Measurements from ENCODE around the gene EPG5. TPM values are rescaled to one million over a fixed set of nuclear protein-coding genes. Genes with fewer than 3 reads are reported as not detected.
"Not testable (repeated sequence)": the region's sequence is repeated elsewhere in the genome, so short reads cannot be mapped to it uniquely, and the experiment has no call there.

The EPG5 gene
- total RNA-seq, 1 donor from 2014 or later, result 31.8 TPM

- H3K27ac ChIP-seq (ENCODE audit: low read depth, low read length), result no peak overlapping the region
These were observed 141.0 kb downstream of the EPG5 start for GRCh38 chr18:45826084-45826483.

GRCh38 chr18:45825258-45826044 lies 141.7 kb downstream of the EPG5 start, which contains the start of gene SIGLEC15:
Gene SIGLEC15, plus strand, starts transcription at chr18:45825675. Its CDS starts 54 bp downstream, at chr18:45825729.
- Histone ChIP-seq H3K9ac (ENCODE audit: low read depth in 1 of 3, low read length in 3 of 3) (no peak within 1 kb of the TSS), H3K36me3 (ENCODE audit: control insufficient read depth in 3 of 3, insufficient read depth in 3 of 3, low read length in 3 of 3) (no peaks in the 10 kb centered on the region), H3K4me3 (ENCODE audit: low read length in 3 of 3) (no peak within 1 kb of the TSS), H3K27ac (ENCODE audit: low read depth, low read length) (no peak within 1 kb of the TSS), H3K4me1 (ENCODE audit: control insufficient read depth in 3 of 3, insufficient read depth in 3 of 3, low read length in 3 of 3) (peaks cover 7 to 11% (median 9%) of the 10 kb centered on the region in 3 donors), H3K27me3 (ENCODE audit: control insufficient read depth in 3 of 3, insufficient read depth in 3 of 3, low read length in 3 of 3) (peaks cover 0 to 3% (median 0%) of the 10 kb centered on the region in 3 donors), H3K9me3 (ENCODE audit: control insufficient read depth in 3 of 3, low read length in 3 of 3) (no peaks in the 10 kb centered on the region)

More at GRCh38 chr18:45826084-45826483, 141.0 kb downstream of the EPG5 start:
- peaks cover 0 to 3% (median 2%) of the 10 kb centered on the region in 3 donors for H3K27me3 ChIP-seq (ENCODE audit: control insufficient read depth in 3 of 3, insufficient read depth in 3 of 3, low read length in 3 of 3)
- H3K9me3 ChIP-seq (ENCODE audit: control insufficient read depth in 3 of 3, low read length in 3 of 3), result no peaks in the 10 kb centered on the region
- peaks cover 7 to 11% (median 9%) of the 10 kb centered on the region in 3 donors for H3K4me1 ChIP-seq (ENCODE audit: control insufficient read depth in 3 of 3, insufficient read depth in 3 of 3, low read length in 3 of 3)
- H3K9ac ChIP-seq (ENCODE audit: low read depth in 1 of 3, low read length in 3 of 3), result no peak overlapping the region
- no peak overlapping the region for H3K4me3 ChIP-seq (ENCODE audit: low read length in 3 of 3)
- H3K36me3 ChIP-seq (ENCODE audit: control insufficient read depth in 3 of 3, insufficient read depth in 3 of 3, low read length in 3 of 3), result no peaks in the 10 kb centered on the region

GRCh38 chr18:45821711-45822110 lies 145.4 kb downstream of the EPG5 start:
- Histone ChIP-seq H3K36me3 (ENCODE audit: control insufficient read depth in 3 of 3, insufficient read depth in 3 of 3, low read length in 3 of 3) (no peaks in the 10 kb centered on the region), H3K27ac (ENCODE audit: low read depth, low read length) (no peak overlapping the region), H3K9me3 (ENCODE audit: control insufficient read depth in 3 of 3, low read length in 3 of 3) (no peaks in the 10 kb centered on the region), H3K9ac (ENCODE audit: low read depth in 1 of 3, low read length in 3 of 3) (no peak overlapping the region), H3K4me3 (ENCODE audit: low read length in 3 of 3) (no peak overlapping the region), H3K27me3 (ENCODE audit: control insufficient read depth in 3 of 3, insufficient read depth in 3 of 3, low read length in 3 of 3) (peaks cover 0 to 3% (median 0%) of the 10 kb centered on the region in 3 donors), H3K4me1 (ENCODE audit: control insufficient read depth in 3 of 3, insufficient read depth in 3 of 3, low read length in 3 of 3) (no peaks in the 10 kb centered on the region)

- H3K27me3 ChIP-seq (ENCODE audit: control insufficient read depth in 3 of 3, insufficient read depth in 3 of 3, low read length in 3 of 3), result no peaks in the 10 kb centered on the region
- no peak overlapping the region for H3K9ac ChIP-seq (ENCODE audit: low read depth in 1 of 3, low read length in 3 of 3)
These were observed 146.1 kb downstream of the EPG5 start for GRCh38 chr18:45821026-45821425.

GRCh38 chr18:45820106-45820745 lies 146.9 kb downstream of the EPG5 start:
- H3K9me3 ChIP-seq (ENCODE audit: control insufficient read depth in 3 of 3, low read length in 3 of 3), result no peaks in the 10 kb centered on the region
- H3K9ac ChIP-seq (ENCODE audit: low read depth in 1 of 3, low read length in 3 of 3), result no peak overlapping the region
- no peaks in the 10 kb centered on the region for H3K27me3 ChIP-seq (ENCODE audit: control insufficient read depth in 3 of 3, insufficient read depth in 3 of 3, low read length in 3 of 3)
- no peaks in the 10 kb centered on the region for H3K4me1 ChIP-seq (ENCODE audit: control insufficient read depth in 3 of 3, insufficient read depth in 3 of 3, low read length in 3 of 3)
- no peak overlapping the region for H3K27ac ChIP-seq (ENCODE audit: low read depth, low read length)
- H3K36me3 ChIP-seq (ENCODE audit: control insufficient read depth in 3 of 3, insufficient read depth in 3 of 3, low read length in 3 of 3), result no peaks in the 10 kb centered on the region
- no peak overlapping the region for H3K4me3 ChIP-seq (ENCODE audit: low read length in 3 of 3)

More at GRCh38 chr18:45821026-45821425, 146.1 kb downstream of the EPG5 start:
- Histone ChIP-seq H3K9me3 (ENCODE audit: control insufficient read depth in 3 of 3, low read length in 3 of 3) (no peaks in the 10 kb centered on the region), H3K27ac (ENCODE audit: low read depth, low read length) (no peak overlapping the region), H3K4me3 (ENCODE audit: low read length in 3 of 3) (no peak overlapping the region), H3K36me3 (ENCODE audit: control insufficient read depth in 3 of 3, insufficient read depth in 3 of 3, low read length in 3 of 3) (no peaks in the 10 kb centered on the region), H3K4me1 (ENCODE audit: control insufficient read depth in 3 of 3, insufficient read depth in 3 of 3, low read length in 3 of 3) (no peaks in the 10 kb centered on the region)

GRCh38 chr18:45818765-45819164 lies 148.4 kb downstream of the EPG5 start:
- H3K4me1 ChIP-seq (ENCODE audit: control insufficient read depth in 3 of 3, insufficient read depth in 3 of 3, low read length in 3 of 3); H3K36me3 ChIP-seq (ENCODE audit: control insufficient read depth in 3 of 3, insufficient read depth in 3 of 3, low read length in 3 of 3); H3K9me3 ChIP-seq (ENCODE audit: control insufficient read depth in 3 of 3, low read length in 3 of 3); H3K9ac ChIP-seq (ENCODE audit: low read depth in 1 of 3, low read length in 3 of 3); H3K27me3 ChIP-seq (ENCODE audit: control insufficient read depth in 3 of 3, insufficient read depth in 3 of 3, low read length in 3 of 3); H3K27ac ChIP-seq (ENCODE audit: low read depth, low read length); H3K4me3 ChIP-seq (ENCODE audit: low read length in 3 of 3): not testable (repeated sequence)

- H3K9me3 ChIP-seq (ENCODE audit: control insufficient read depth in 3 of 3, low read length in 3 of 3), result no peaks in the 10 kb centered on the region
- H3K9ac ChIP-seq (ENCODE audit: low read depth in 1 of 3, low read length in 3 of 3), result no peak overlapping the region
- no peaks in the 10 kb centered on the region for H3K27me3 ChIP-seq (ENCODE audit: control insufficient read depth in 3 of 3, insufficient read depth in 3 of 3, low read length in 3 of 3)
- H3K4me3 ChIP-seq (ENCODE audit: low read length in 3 of 3), result no peak overlapping the region
- H3K4me1 ChIP-seq (ENCODE audit: control insufficient read depth in 3 of 3, insufficient read depth in 3 of 3, low read length in 3 of 3), result no peaks in the 10 kb centered on the region
- no peak overlapping the region for H3K27ac ChIP-seq (ENCODE audit: low read depth, low read length)
- H3K36me3 ChIP-seq (ENCODE audit: control insufficient read depth in 3 of 3, insufficient read depth in 3 of 3, low read length in 3 of 3), result no peaks in the 10 kb centered on the region
These were observed 149.6 kb downstream of the EPG5 start for GRCh38 chr18:45817543-45817942.

- not testable (repeated sequence) for H3K4me1 ChIP-seq (ENCODE audit: control insufficient read depth in 3 of 3, insufficient read depth in 3 of 3, low read length in 3 of 3); H3K9ac ChIP-seq (ENCODE audit: low read depth in 1 of 3, low read length in 3 of 3); H3K27ac ChIP-seq (ENCODE audit: low read depth, low read length); H3K27me3 ChIP-seq (ENCODE audit: control insufficient read depth in 3 of 3, insufficient read depth in 3 of 3, low read length in 3 of 3); H3K36me3 ChIP-seq (ENCODE audit: control insufficient read depth in 3 of 3, insufficient read depth in 3 of 3, low read length in 3 of 3); H3K4me3 ChIP-seq (ENCODE audit: low read length in 3 of 3); H3K9me3 ChIP-seq (ENCODE audit: control insufficient read depth in 3 of 3, low read length in 3 of 3)
These were observed 152.4 kb downstream of the EPG5 start for GRCh38 chr18:45814733-45815132.

- H3K9me3 ChIP-seq (ENCODE audit: control insufficient read depth in 3 of 3, low read length in 3 of 3); H3K27me3 ChIP-seq (ENCODE audit: control insufficient read depth in 3 of 3, insufficient read depth in 3 of 3, low read length in 3 of 3); H3K4me3 ChIP-seq (ENCODE audit: low read length in 3 of 3); H3K4me1 ChIP-seq (ENCODE audit: control insufficient read depth in 3 of 3, insufficient read depth in 3 of 3, low read length in 3 of 3); H3K36me3 ChIP-seq (ENCODE audit: control insufficient read depth in 3 of 3, insufficient read depth in 3 of 3, low read length in 3 of 3); H3K9ac ChIP-seq (ENCODE audit: low read depth in 1 of 3, low read length in 3 of 3); H3K27ac ChIP-seq (ENCODE audit: low read depth, low read length): not testable (repeated sequence)
These were observed 160.0 kb downstream of the EPG5 start for GRCh38 chr18:45807144-45807543.

- Histone ChIP-seq H3K27ac (ENCODE audit: low read depth, low read length) (no peak overlapping the region), H3K27me3 (ENCODE audit: control insufficient read depth in 3 of 3, insufficient read depth in 3 of 3, low read length in 3 of 3) (no peaks in the 10 kb centered on the region), H3K9me3 (ENCODE audit: control insufficient read depth in 3 of 3, low read length in 3 of 3) (peaks cover 0 to 7% (median 0%) of the 10 kb centered on the region in 3 donors), H3K4me1 (ENCODE audit: control insufficient read depth in 3 of 3, insufficient read depth in 3 of 3, low read length in 3 of 3) (no peaks in the 10 kb centered on the region), H3K4me3 (ENCODE audit: low read length in 3 of 3) (no peak overlapping the region), H3K36me3 (ENCODE audit: control insufficient read depth in 3 of 3, insufficient read depth in 3 of 3, low read length in 3 of 3) (no peaks in the 10 kb centered on the region), H3K9ac (ENCODE audit: low read depth in 1 of 3, low read length in 3 of 3) (no peak overlapping the region)
These were observed 160.9 kb downstream of the EPG5 start for GRCh38 chr18:45806226-45806625.
